Astrocyte (in vitro differentiated cells and primary cell): ENCODE results near the gene SNRNP70.

Experiments
- EZH2 ChIP-seq: IDR thresholded peaks from 2 replicates; pipeline ENCODE4 v1.6.1; 2012; ENCODE audit warnings: mild to moderate bottlenecking, low read length, inconsistent platforms; ENCODE audit not compliant: insufficient read depth
- TF ChIP-seq, protein P1 (sequence below): IDR thresholded peaks from 2 replicates; pipeline ENCODE4 v1.5.1; 2011; ENCODE audit warnings: low read depth, mild to moderate bottlenecking, inconsistent platforms, low read length, moderate library complexity; ENCODE audit not compliant: insufficient read depth

DNA sequence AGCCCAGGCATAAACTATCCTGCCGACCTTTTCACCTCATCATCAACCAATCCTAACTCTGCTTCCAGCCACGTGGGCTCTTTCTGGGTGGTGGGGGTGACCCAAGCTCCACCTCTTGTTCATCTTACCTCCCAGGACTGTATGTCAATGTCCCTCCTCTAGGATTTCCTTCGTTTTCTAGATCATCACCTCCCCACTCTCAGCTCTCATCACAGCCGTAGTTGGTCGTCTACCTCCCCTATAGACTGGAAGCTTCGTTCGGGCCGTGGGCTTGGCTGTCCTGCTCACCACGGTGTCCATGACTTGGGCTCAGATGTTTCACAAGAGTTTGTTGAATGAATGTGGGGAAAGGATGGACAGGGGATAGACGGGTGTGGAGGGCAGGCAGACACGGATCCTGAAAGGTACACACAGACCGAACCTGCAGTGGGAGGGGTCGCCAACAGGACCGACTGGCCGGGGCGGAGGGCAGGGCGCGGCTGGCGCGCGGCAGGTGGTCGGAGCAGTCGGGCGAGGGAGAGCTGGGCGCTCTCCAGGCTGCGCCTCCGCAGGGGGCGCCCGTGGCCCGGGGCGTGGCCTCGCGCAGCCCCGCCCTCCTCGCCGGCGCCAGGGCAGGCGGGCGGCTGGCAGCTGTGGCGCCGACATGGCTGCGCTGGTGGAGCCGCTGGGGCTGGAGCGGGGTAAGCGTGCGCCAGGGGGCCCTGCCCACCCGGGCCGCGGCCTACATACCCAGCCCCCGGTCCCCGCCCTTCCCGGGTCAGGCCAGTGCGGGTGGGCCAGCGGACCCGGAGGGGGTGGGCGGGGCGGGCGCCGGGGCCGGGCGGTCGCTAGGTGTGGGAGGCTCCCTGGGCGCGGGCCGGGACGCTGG, 28.7 kb downstream of the SNRNP70 start, which contains the start of gene LIN7B:
- TF ChIP-seq, protein P1, sequence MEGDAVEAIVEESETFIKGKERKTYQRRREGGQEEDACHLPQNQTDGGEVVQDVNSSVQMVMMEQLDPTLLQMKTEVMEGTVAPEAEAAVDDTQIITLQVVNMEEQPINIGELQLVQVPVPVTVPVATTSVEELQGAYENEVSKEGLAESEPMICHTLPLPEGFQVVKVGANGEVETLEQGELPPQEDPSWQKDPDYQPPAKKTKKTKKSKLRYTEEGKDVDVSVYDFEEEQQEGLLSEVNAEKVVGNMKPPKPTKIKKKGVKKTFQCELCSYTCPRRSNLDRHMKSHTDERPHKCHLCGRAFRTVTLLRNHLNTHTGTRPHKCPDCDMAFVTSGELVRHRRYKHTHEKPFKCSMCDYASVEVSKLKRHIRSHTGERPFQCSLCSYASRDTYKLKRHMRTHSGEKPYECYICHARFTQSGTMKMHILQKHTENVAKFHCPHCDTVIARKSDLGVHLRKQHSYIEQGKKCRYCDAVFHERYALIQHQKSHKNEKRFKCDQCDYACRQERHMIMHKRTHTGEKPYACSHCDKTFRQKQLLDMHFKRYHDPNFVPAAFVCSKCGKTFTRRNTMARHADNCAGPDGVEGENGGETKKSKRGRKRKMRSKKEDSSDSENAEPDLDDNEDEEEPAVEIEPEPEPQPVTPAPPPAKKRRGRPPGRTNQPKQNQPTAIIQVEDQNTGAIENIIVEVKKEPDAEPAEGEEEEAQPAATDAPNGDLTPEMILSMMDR, result no peak
- TF ChIP-seq EZH2, result no peak
